Fibroblast of the aortic adventitia (primary cell): Measurements from ENCODE around the gene FARS2. TPM values are rescaled to one million over a fixed set of nuclear protein-coding genes. Genes with fewer than 3 reads are reported as not detected.

Source experiments
- DNase-seq: peaks from one replicate; pipeline ENCODE4 v3.0.0-alpha.2; 2010; ENCODE audit warnings: low read depth
- H3K4me3 ChIP-seq: 2 replicates; pipeline ENCODE4 v1.5.1; 2011; ENCODE audit warnings: low read depth, mild to moderate bottlenecking, control low read depth, low read length, moderate library complexity
- total RNA-seq: library from RNA; depleted of rRNA; stranded (reverse); fragments of >200 nt; gene quantifications from 2 replicates; pipeline ENCODE4 v1.2.3, GENCODE V29; 2012; ENCODE audit warnings: low replicate concordance
- TF ChIP-seq, protein P1 (sequence below): IDR thresholded peaks from 2 replicates; pipeline ENCODE4 v1.5.1; 2011; ENCODE audit warnings: mild to moderate bottlenecking, low read length, control low read depth, inconsistent platforms; ENCODE audit not compliant: insufficient read depth

Gene FARS2
- total RNA-seq, 1 donor: 25.5 TPM

DNA sequence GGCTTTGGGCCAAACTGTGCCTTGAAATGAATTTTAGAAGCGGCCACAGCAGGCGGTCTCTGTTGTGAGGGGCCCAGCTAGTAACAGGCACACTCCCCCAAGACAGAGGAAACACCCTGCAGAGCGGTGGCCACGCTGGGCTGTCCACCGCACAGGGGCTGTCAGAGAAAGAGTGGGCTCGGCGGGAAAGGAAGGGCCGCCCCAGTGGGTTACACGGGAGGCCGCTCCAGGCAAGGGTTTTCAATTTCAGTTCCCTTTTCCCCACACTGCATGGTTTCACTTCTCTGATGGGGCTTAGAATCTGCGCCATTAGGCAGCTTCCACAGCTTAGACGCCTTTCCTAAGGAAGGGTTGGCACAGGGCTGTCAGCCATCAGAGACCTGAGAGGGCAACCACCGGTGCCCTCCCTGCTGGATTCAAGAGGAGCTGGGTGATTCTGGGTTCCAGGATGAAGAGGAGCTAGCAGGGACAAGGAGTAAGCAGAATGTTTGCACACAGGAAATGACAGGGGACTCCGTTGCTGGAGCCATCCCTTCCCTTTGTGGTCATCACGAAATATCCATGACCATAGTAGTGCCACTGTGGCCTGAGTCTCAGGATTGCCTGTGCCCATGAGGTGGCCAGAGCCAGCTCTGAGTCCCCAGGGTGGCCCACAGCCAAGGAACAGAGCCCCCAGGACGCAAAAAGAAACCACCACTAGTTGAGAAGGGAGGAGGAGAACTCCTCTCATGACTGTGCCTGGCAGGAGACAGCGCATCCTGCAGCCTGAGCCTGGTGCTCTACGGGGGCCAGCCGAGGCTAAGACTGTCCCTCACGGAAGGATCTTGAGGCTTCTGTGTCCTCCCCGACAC lies 462.8 kb downstream of the FARS2 start:
- DNase-seq: no peak
- TF ChIP-seq, protein P1, sequence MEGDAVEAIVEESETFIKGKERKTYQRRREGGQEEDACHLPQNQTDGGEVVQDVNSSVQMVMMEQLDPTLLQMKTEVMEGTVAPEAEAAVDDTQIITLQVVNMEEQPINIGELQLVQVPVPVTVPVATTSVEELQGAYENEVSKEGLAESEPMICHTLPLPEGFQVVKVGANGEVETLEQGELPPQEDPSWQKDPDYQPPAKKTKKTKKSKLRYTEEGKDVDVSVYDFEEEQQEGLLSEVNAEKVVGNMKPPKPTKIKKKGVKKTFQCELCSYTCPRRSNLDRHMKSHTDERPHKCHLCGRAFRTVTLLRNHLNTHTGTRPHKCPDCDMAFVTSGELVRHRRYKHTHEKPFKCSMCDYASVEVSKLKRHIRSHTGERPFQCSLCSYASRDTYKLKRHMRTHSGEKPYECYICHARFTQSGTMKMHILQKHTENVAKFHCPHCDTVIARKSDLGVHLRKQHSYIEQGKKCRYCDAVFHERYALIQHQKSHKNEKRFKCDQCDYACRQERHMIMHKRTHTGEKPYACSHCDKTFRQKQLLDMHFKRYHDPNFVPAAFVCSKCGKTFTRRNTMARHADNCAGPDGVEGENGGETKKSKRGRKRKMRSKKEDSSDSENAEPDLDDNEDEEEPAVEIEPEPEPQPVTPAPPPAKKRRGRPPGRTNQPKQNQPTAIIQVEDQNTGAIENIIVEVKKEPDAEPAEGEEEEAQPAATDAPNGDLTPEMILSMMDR: no peak
- H3K4me3 ChIP-seq: no peak overlapping the region

DNA sequence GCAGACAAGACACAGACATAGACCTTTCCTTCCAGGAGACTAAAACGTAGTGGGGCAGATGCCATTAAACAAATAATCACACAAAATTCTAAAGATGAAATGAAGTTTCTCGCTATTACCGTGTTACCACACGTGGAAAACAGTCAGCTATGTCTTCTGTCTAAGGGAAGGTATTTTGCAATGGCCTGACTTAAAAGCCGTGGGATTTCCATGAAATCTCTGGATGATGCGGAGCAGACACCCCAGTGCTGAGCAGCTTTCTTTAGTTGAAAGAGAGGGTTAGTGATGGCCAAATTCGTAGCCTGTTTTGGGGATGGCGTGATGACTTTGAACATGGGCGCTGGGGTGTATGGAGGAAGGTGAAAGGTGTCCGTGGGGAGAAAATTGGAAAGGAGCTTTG lies 463.6 kb downstream of the FARS2 start:
- no peak for DNase-seq
- no peak overlapping the region for H3K4me3 ChIP-seq

DNA sequence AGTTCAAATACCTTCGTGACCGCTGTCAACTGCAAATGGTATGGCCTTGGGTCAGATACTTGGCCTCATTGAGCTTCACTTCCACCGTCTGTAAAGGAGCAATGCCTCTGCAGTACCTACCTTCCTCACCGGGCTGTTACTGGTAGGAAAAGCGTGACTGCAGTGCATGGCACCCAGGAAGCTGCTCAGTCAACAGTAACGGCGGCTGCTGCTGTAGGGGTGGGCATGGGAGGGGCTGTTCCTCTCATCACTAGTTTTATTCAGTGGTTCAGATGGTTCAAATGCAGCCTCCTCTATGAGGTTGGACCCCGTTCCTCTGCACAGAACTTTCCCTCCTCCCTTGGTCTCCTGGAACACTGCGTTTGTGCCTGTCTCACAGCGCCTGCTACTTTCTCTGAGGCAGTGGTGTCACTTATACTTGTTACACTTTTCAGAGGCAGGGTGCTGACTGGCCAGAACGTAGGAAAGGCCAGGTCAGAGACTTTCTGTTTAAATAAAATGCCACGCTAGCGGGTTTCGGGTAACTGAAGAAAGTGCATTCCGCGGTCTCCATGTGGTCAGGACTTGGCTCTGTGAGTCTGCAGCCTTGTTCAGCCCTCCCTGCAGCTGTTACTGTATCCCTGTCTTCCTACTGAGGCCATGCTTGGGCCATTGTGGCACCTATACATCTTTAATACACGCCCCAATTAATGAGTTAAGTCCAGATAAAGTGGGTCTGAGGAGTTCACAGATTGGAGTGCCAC lies 465.8 kb downstream of the FARS2 start:
- DNase-seq: no peak
- H3K4me3 ChIP-seq: no peak overlapping the region
- TF ChIP-seq, protein P1: no peak

More for the DNA sequence above, 463.6 kb downstream of the FARS2 start:
- TF ChIP-seq, protein P1: no peak

DNA sequence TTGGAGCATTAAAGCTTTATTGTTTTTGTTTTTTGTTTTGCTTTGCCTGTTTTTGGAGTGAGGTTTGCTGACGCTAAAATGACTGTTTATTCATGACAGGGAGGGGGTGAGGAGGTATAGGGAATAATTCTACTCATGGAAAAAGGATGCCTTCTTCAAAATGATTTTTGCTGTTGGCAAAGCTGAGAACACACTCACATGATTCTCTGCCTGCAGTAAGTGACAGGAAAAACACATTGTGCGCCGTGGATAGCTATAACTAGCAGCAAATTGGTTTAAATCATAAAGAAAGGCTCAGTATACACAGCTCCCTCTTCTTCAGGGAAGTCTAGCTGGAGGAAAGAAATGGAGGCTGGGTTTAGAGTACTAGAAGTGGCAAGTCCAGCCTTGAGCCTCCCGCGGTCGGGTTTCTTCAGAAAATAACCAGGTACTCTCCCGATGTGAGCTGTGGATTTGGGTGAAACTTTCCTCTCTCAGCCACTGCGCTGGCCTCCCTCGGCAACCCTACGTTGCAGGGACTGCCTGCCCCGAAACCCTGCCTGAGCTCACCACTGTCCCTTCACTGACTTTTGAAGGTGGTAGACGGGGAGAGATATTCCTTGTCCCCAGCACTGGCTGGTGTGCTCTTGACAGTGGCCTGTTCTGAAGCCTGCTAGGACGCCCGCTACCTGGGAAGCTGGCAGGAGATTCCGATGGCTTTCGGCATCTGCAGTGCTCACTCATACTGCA lies 467.2 kb downstream of the FARS2 start:
- H3K4me3 ChIP-seq: no peak overlapping the region
- TF ChIP-seq, protein P1: no peak
- DNase-seq: no peak

DNA sequence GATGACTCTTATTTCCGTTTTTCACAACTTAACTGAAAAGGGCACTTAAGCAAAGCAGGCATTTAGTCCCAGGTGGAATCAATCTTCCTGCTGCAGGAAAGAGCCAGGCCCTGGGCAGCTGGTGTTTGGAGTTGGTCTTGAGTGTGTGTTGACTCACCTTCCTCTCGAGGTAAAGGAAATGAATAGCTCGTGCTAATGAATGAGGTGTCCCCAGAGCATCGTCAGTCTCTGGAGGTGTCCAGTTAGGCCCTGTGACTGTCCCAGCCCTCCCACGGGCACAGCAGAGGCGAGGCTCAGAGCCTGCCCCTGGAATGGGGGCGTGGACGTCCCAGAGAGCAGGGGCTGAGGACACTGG lies 467.7 kb downstream of the FARS2 start:
- peak; percentile 20 for DNase-seq
- H3K4me3 ChIP-seq: no peak overlapping the region
- TF ChIP-seq, protein P1: no peak

DNA sequence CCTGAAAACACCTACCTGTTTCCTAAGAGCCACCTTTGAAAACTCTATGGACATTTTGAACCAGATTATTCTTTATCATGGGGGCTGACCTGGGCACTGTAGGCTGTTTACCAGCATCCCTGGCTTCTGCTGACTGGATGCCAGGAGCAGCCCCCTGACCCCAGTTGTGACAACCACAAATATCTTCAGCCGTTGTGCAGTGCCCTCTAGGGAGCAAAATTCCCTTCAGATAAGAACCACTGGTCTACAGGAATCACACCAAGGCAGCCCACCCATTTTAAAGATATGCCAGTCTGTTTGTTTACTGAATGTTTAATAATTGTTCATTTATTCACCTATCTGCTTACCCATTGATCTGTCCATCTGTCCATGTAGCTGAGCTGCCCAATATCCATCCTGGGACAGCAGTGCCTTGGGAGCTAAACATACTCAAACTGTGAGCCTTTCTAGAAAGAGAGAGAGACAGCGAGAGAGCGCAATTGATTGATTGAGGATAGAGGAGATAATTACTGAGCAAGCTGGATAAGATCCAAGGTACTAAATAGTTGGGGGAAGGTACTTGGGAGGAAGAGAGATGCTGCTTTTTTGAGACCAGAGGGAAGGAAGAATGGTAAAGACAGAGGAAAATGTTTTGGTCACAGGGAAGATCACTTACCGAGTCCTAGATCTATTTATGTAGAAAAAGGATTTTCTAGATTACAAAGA lies 468.7 kb downstream of the FARS2 start:
- TF ChIP-seq, protein P1: no peak
- no peak overlapping the region for H3K4me3 ChIP-seq
- no peak for DNase-seq
